Breast epithelium (tissue), 4 donors: ENCODE data around the gene FBN2. TPM values are rescaled to one million over a fixed set of nuclear protein-coding genes. Genes with fewer than 3 reads are reported as not detected.

Experiments
- DNase-seq, 2 donors: peaks; one replicate each; pipeline ENCODE4 v3.0.0-alpha.2; 2019; ENCODE audit warnings: low spot score in 2 of 2
- H3K27ac ChIP-seq, 2 donors: fragments of 200-600 bp; sonication (generic) in 1 of 2; one replicate each; pipeline ENCODE4 v1.5.1; 2016 to 2019; ENCODE audit warnings: mild to moderate bottlenecking in 1 of 2
- H3K27me3 ChIP-seq, 2 donors: fragments of 200-600 bp; sonication (generic) in 1 of 2; one replicate each; pipeline versions ENCODE4 v1.5.1 to v1.6.0; 2017 to 2019; ENCODE audit warnings: control low read depth in 1 of 2, mild to moderate bottlenecking in 1 of 2
- H3K36me3 ChIP-seq: fragments of 200-600 bp; one replicate; pipeline ENCODE4 v1.5.1; 2019
- H3K4me1 ChIP-seq, 2 donors: fragments of 200-600 bp; sonication (generic); one replicate each; pipeline ENCODE4 v1.5.1; 2016 to 2019; ENCODE audit warnings: control low read depth in 1 of 2
- H3K4me3 ChIP-seq, 3 donors: fragments of 200-600 bp; sonication (generic); 1 replicate in 2 of 3; 2 replicates in 1 of 3; pipeline ENCODE4 v1.5.1; 2016 to 2019; ENCODE audit warnings: mild to moderate bottlenecking in 3 of 3, moderate library complexity in 2 of 3
- H3K9me3 ChIP-seq, 2 donors: fragments of 200-600 bp; sonication (generic) in 1 of 2; one replicate each; pipeline ENCODE4 v1.5.1; 2016 to 2019; ENCODE audit warnings: control low read depth in 1 of 2
- CTCF ChIP-seq, 3 donors: fragments of 450-650 bp; IDR thresholded peaks; one replicate each; pipeline ENCODE4 v1.5.1; 2016 to 2017; ENCODE audit warnings: antibody characterized with exemption in 3 of 3, mild to moderate bottlenecking in 3 of 3, moderate library complexity in 3 of 3
- POLR2A ChIP-seq: fragments of 450-650 bp; IDR thresholded peaks from one replicate; pipeline ENCODE4 v1.6.1; 2016; ENCODE audit warnings: antibody characterized with exemption, mild to moderate bottlenecking, moderate library complexity
- POLR2AphosphoS5 ChIP-seq, 3 donors: sonication (generic); formaldehyde crosslinking; IDR thresholded peaks; one replicate each; pipeline ENCODE4 v1.6.1; 2017; ENCODE audit warnings: antibody characterized with exemption in 3 of 3
- intact Hi-C: fragments of 100-400 bp; cut with DNase I; formaldehyde crosslinking; loops from one replicate; pipeline ENCODE4 v1.15.1; 2023; ENCODE audit warnings: low total_unique reads
- total RNA-seq, 3 donors: library from RNA; depleted of rRNA; stranded (reverse); fragments of >200 nt; gene quantifications; one replicate each; pipeline ENCODE4 v1.1.0, GENCODE V29; 2016

FBN2 gene
- total RNA-seq, 3 donors from 2014 or later, result 0.88 to 7.5 (median 1.8) TPM

DNA sequence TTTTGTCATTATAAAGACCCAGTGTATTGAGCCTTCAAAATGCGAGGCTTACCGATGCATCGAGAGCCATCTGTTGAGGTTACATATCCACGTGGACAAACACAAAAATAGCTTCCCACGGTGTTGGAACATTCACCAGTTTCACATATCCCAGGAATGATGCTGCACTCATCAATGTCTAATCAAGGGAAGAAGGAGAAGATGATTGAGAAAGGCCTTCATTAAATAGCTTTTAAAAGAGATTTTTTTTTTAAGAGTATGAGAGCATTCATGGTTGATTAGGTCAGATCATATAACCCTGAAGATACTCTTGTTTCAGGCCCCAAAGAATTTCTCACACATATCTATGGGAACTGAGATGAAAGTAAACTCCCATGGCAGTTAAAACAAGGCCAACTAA, 129.4 kb downstream of the FBN2 start:
- H3K4me3 ChIP-seq, result no peak overlapping the region
- no peaks in the 10 kb centered on the region for H3K36me3 ChIP-seq
- no peak for DNase-seq
- intact Hi-C loops, result no loop called here
- no peak overlapping the region for H3K27ac ChIP-seq
- H3K9me3 ChIP-seq, result no peaks in the 10 kb centered on the region
- TF ChIP-seq POLR2A (no peak), POLR2AphosphoS5 (IDR thresholded peaks at IDR 0.05) (no peak), CTCF (IDR thresholded peaks at IDR 0.05) (no peak)
- no peaks in the 10 kb centered on the region for H3K27me3 ChIP-seq
- no peaks in the 10 kb centered on the region for H3K4me1 ChIP-seq

- Histone ChIP-seq H3K4me1 (no peaks in the 10 kb centered on the region), H3K27me3 (no peaks in the 10 kb centered on the region), H3K4me3 (no peak overlapping the region), H3K27ac (no peak overlapping the region), H3K36me3 (no peaks in the 10 kb centered on the region), H3K9me3 (no peaks in the 10 kb centered on the region)
- intact Hi-C loops, result no loop called here
- TF ChIP-seq POLR2AphosphoS5 (IDR thresholded peaks at IDR 0.05) (no peak), POLR2A (no peak), CTCF (IDR thresholded peaks at IDR 0.05) (no peak)
- DNase-seq, result no peak
Observed at GRCh38 chr5:128407944-128408343, 130.1 kb downstream of the FBN2 start.

GRCh38 chr5:128406803-128407202, 131.2 kb downstream of the FBN2 start:
- TF ChIP-seq POLR2A (no peak), POLR2AphosphoS5 (IDR thresholded peaks at IDR 0.05) (no peak), CTCF (IDR thresholded peaks at IDR 0.05) (no peak)
- Histone ChIP-seq H3K36me3 (no peaks in the 10 kb centered on the region), H3K27ac (no peak overlapping the region), H3K9me3 (no peaks in the 10 kb centered on the region), H3K4me1 (no peaks in the 10 kb centered on the region), H3K4me3 (no peak overlapping the region), H3K27me3 (no peaks in the 10 kb centered on the region)
- intact Hi-C loops, result no loop called here
- DNase-seq, result no peak

GRCh38 chr5:128405159-128405558, 132.9 kb downstream of the FBN2 start:
- Histone ChIP-seq H3K4me1 (no peaks in the 10 kb centered on the region), H3K27ac (no peak overlapping the region), H3K4me3 (no peak overlapping the region), H3K27me3 (no peaks in the 10 kb centered on the region), H3K36me3 (no peaks in the 10 kb centered on the region), H3K9me3 (no peaks in the 10 kb centered on the region)
- no peak for DNase-seq
- intact Hi-C loops, result no loop called here
- no peak for TF ChIP-seq CTCF (IDR thresholded peaks at IDR 0.05)

- H3K27me3 ChIP-seq, result no peaks in the 10 kb centered on the region
- H3K4me3 ChIP-seq, result no peak overlapping the region
- intact Hi-C loops, result no loop called here
- no peak overlapping the region for H3K27ac ChIP-seq
- DNase-seq, result no peak
- H3K4me1 ChIP-seq, result no peaks in the 10 kb centered on the region
- H3K36me3 ChIP-seq, result no peaks in the 10 kb centered on the region
- no peaks in the 10 kb centered on the region for H3K9me3 ChIP-seq
- no peak for TF ChIP-seq CTCF (IDR thresholded peaks at IDR 0.05)
- no peak for TF ChIP-seq POLR2AphosphoS5 (IDR thresholded peaks at IDR 0.05)
- TF ChIP-seq POLR2A, result no peak
Observed at GRCh38 chr5:128403333-128403732, 134.7 kb downstream of the FBN2 start.
